ENCODE data around the gene KLRG1. TPM values are rescaled to one million over a fixed set of nuclear protein-coding genes. Genes with fewer than 3 reads are reported as not detected.

KLRG1 gene
- total and polyA plus RNA-seq, 2 of the 4 experiments (the other 2 are of a cell fraction), result 0.36 to 0.54 TPM

- TF ChIP-seq RAD21 (IDR thresholded peaks at IDR 0.05; ENCODE audit: low read length) (peak; percentile 47), RFX5 (IDR thresholded peaks at IDR 0.05; ENCODE audit: low read depth, low read length) (0 out of 2 replicates have a peak, but pooled peaks have one; percentile 24), MAFK (IDR thresholded peaks at IDR 0.05; ENCODE audit: low read depth, low read length) (no peak), BHLHE40 (IDR thresholded peaks at IDR 0.05; ENCODE audit: low read depth, low read length) (peak; percentile 71)
Measured at GRCh38 chr12:8949342-8950220, 39.8 kb upstream of the KLRG1 start, which contains the start of gene M6PR (continued).

DNA sequence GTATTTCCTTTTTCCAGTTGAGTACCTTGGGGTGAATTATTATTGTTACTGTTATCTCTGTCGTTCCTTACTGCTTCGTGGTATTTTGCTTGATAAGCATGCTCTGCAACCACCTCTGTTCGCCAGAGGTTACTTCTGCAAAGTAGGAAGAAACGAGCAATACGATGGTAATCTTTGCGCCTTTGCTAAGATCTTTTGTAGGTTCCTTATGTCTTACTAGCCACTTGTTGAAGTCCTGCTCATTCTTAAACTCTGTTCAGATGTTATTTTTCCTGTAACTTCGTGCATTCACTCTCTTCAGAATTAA lies 39.2 kb upstream of the KLRG1 start:
- Histone ChIP-seq H2BK15ac (ENCODE audit: low read depth, low read length) (0 out of 3 replicates have a peak overlapping the region, but pooled peaks have one; percentile 17), H2AK5ac (ENCODE audit: low read depth, low read length) (no peak overlapping the region), H3K56ac (ENCODE audit: extremely low read depth, insufficient read depth, low read length) (peak overlapping the region; percentile 85), H2BK20ac (ENCODE audit: low read depth, low read length) (no peak overlapping the region), H2BK5ac (ENCODE audit: low read depth, low read length, poor library complexity, severe bottlenecking) (peak overlapping the region; percentile 72), H3K27me3 (ENCODE audit: control insufficient read depth, insufficient read depth, low read length) (no peaks in the 10 kb centered on the region), H2AFZ (replicated peaks; ENCODE audit: low read length, poor library complexity) (peak overlapping the region; percentile 98), H3K4me3 (ENCODE audit: insufficient read depth, low read depth, low read length) (peak overlapping the region; percentile 64), H4K5ac (ENCODE audit: low read depth, low read length) (peak overlapping the region; percentile 46), H4K91ac (ENCODE audit: insufficient read depth, low read depth, low read length) (peak overlapping the region; percentile 62; the same call in 1 of the 2 replicates), H4K8ac (ENCODE audit: low read depth in 2 of 2, low read length in 2 of 2) (peak overlapping the region; percentile 69 to 83), H3K4me1 (ENCODE audit: control insufficient read depth, insufficient read depth, low read length) (no peaks in the 10 kb centered on the region), H4K20me1 (ENCODE audit: insufficient read depth, low read length) (peaks cover 18% of the 10 kb centered on the region; the same call in 1 of the 2 replicates), H3K14ac (replicated peaks; ENCODE audit: low read depth, low read length) (peak overlapping the region; percentile 84), H3K4ac (ENCODE audit: low read depth, low read length) (peak overlapping the region; percentile 68; the same call in 1 of the 2 replicates), H3K23ac (ENCODE audit: low read depth, low read length) (peak overlapping the region; percentile 78), H3K9me3 (ENCODE audit: control insufficient read depth, insufficient read depth, low read length) (no peaks in the 10 kb centered on the region), H2AK9ac (replicated peaks; ENCODE audit: low read depth, low read length, poor library complexity) (no peak overlapping the region), H3K4me2 (ENCODE audit: low read depth, low read length) (peak overlapping the region; percentile 84), H3K79me1 (ENCODE audit: low read depth in 1 of 2, low read length in 2 of 2) (peaks cover 7 to 35% of the 10 kb centered on the region in 2 experiments; a peak in 3 of 4 replicates), H3K36me3 (ENCODE audit: control insufficient read depth, insufficient read depth, low read length) (peaks cover 3% of the 10 kb centered on the region), H3K27ac (ENCODE audit: insufficient read depth, low read length) (peak overlapping the region; percentile 77), H3K9me1 (ENCODE audit: insufficient read depth, low read length) (no peaks in the 10 kb centered on the region; the same call in 1 of the 2 replicates), H3K18ac (ENCODE audit: low read depth, low read length) (peak overlapping the region; percentile 33; the same call in 1 of the 2 replicates), H3K9ac (ENCODE audit: low read depth, low read length) (peak overlapping the region; percentile 85), H2BK120ac (ENCODE audit: low read depth, low read length) (peak overlapping the region; percentile 35)
- dilution Hi-C loops (cut with HindIII; ENCODE audit: low sequenced_read_pairs, unreplicated experiment), result no loop called here
- no peak for DNase-seq
- ATAC-seq (ENCODE audit: low read depth), result peak; percentile 3
- ChIA-PET CTCF (interaction anchor here (0.8 to 1.0 kb wide), 2 partner anchors 10 to 37 kb away, joined by 3 read pairs; no protein-coding TSS in a partner anchor), POLR2A (ENCODE audit: unreplicated experiment) (no interaction called here)
- intact Hi-C loops (cut with micrococcal nuclease), result no loop called here
- WGBS, 2 experiments (ENCODE audit: extremely low coverage in 2 of 2, insufficient read length in 1 of 2), result 0% methylated on average over 1 of the region's 7 CpGs; no CpG with 5 or more reads in 1 of the 2 experiments
- BruUV-seq (replicated peaks), result no TSS peak
- in situ Hi-C loops (cut with MboI; ENCODE audit: low sequenced_read_pairs), result no loop called here
- no peak for TF ChIP-seq CEBPB (IDR thresholded peaks at IDR 0.05; ENCODE audit: low read depth, low read length)
- no peak for TF ChIP-seq MAZ (IDR thresholded peaks at IDR 0.05; ENCODE audit: borderline replicate concordance, low read depth, low read length)
- TF ChIP-seq, protein P1, sequence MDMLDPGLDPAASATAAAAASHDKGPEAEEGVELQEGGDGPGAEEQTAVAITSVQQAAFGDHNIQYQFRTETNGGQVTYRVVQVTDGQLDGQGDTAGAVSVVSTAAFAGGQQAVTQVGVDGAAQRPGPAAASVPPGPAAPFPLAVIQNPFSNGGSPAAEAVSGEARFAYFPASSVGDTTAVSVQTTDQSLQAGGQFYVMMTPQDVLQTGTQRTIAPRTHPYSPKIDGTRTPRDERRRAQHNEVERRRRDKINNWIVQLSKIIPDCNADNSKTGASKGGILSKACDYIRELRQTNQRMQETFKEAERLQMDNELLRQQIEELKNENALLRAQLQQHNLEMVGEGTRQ (IDR thresholded peaks at IDR 0.05; ENCODE audit: low read depth, low read length), result no peak
- no peak for TF ChIP-seq FOS (IDR thresholded peaks at IDR 0.05; ENCODE audit: low read depth, low read length)
- TF ChIP-seq ELK1 (IDR thresholded peaks at IDR 0.05; ENCODE audit: borderline replicate concordance, low read depth, low read length), result no peak
- no peak for TF ChIP-seq RFX5 (IDR thresholded peaks at IDR 0.05; ENCODE audit: low read depth, low read length)
- TF ChIP-seq, protein P2, sequence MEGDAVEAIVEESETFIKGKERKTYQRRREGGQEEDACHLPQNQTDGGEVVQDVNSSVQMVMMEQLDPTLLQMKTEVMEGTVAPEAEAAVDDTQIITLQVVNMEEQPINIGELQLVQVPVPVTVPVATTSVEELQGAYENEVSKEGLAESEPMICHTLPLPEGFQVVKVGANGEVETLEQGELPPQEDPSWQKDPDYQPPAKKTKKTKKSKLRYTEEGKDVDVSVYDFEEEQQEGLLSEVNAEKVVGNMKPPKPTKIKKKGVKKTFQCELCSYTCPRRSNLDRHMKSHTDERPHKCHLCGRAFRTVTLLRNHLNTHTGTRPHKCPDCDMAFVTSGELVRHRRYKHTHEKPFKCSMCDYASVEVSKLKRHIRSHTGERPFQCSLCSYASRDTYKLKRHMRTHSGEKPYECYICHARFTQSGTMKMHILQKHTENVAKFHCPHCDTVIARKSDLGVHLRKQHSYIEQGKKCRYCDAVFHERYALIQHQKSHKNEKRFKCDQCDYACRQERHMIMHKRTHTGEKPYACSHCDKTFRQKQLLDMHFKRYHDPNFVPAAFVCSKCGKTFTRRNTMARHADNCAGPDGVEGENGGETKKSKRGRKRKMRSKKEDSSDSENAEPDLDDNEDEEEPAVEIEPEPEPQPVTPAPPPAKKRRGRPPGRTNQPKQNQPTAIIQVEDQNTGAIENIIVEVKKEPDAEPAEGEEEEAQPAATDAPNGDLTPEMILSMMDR (conservative IDR thresholded peaks at IDR 0.05; ENCODE audit: low read depth, low read length), result no peak
- no peak for TF ChIP-seq POLR2A (IDR thresholded peaks at IDR 0.05; ENCODE audit: low read depth, low read length)
- no peak for TF ChIP-seq MXI1 (IDR thresholded peaks at IDR 0.05; ENCODE audit: borderline replicate concordance, low read depth, low read length)

All from IMR-90 (cell line).